Central memory CD8-positive, alpha-beta T cell (primary cell): ENCODE measurements around the gene PZP.
A peak's percentile ranks its signal among the peaks of the same experiment; 100 is the strongest.
"Not testable (repeated sequence)": the region's sequence is repeated elsewhere in the genome, so short reads cannot be mapped to it uniquely, and the experiment has no call there.

Experiments used
- ATAC-seq: fragments of 150-1000 bp; cut with Tn5 transposase; replicated peaks from 2 replicates; pipeline ENCODE4 v1.10.0; 2022; ENCODE audit warnings: mild to moderate bottlenecking, moderate FRiP score, moderate number of reproducible peaks; ENCODE audit not compliant: poor library complexity, severe bottlenecking; ENCODE audit errors: extremely low read depth
- DNase-seq, 2 donors: peaks; one replicate each; pipeline ENCODE4 v3.0.0; 2021; ENCODE audit warnings: low spot score in 2 of 2
- H3K27ac Mint-ChIP-seq: one replicate; pipeline ENCODE4 v1.8.0; 2022; ENCODE audit warnings: low read depth, mild to moderate bottlenecking, moderate library complexity, mixed read lengths
- H3K27me3 Mint-ChIP-seq: one replicate; pipeline ENCODE4 v1.8.0; 2022; ENCODE audit warnings: mixed read lengths
- H3K36me3 Mint-ChIP-seq: one replicate; pipeline ENCODE4 v1.8.0; 2022; ENCODE audit warnings: mild to moderate bottlenecking, moderate library complexity, mixed read lengths; ENCODE audit not compliant: insufficient read depth
- H3K4me1 Mint-ChIP-seq: one replicate; pipeline ENCODE4 v1.8.0; 2022; ENCODE audit warnings: mixed read lengths
- H3K4me3 Mint-ChIP-seq: one replicate; pipeline ENCODE4 v1.8.0; 2022; ENCODE audit warnings: mild to moderate bottlenecking, moderate library complexity, mixed read lengths
- H3K9me3 Mint-ChIP-seq: one replicate; pipeline ENCODE4 v1.8.0; 2022; ENCODE audit warnings: mixed read lengths

PZP gene

DNA sequence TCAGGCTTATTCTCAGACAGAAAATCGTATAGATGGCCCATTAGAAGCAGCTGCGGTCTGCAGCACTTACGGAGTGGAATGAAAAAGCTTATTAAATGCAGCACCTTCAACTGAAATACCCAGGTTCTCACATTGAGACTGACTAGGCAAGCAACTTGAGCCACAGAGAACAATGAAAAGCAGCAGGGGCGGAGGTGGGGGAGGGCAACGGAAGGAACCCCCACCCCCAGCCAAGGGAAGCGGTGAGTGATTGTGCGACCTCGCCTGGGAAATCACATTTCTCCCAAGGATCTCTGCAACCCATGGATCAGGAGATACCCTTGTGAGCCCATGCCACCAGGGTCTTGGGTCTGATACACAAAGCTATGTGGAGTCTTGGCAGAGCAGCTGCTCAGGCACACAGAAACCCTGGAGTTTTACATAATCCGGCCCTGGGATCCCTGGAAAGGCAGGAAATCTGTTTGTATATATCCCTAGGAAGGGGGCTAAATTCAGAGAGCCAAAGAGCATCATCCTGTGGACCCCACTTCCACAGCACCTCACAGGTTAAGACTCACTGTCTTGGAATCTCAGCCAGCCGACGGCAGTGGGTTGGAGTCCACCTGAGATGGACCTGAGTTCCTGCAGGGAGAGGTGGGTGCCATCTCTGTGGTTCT, 38.1 kb downstream of the PZP start:
- no peak overlapping the region for H3K4me3 Mint-ChIP-seq
- no peak for ATAC-seq
- peaks cover 18% of the 10 kb centered on the region for H3K36me3 Mint-ChIP-seq
- no peaks in the 10 kb centered on the region for H3K27me3 Mint-ChIP-seq
- peaks cover 7% of the 10 kb centered on the region for H3K9me3 Mint-ChIP-seq
- peaks cover 21% of the 10 kb centered on the region for H3K4me1 Mint-ChIP-seq
- DNase-seq, result no peak
- H3K27ac Mint-ChIP-seq, result no peak overlapping the region

DNA sequence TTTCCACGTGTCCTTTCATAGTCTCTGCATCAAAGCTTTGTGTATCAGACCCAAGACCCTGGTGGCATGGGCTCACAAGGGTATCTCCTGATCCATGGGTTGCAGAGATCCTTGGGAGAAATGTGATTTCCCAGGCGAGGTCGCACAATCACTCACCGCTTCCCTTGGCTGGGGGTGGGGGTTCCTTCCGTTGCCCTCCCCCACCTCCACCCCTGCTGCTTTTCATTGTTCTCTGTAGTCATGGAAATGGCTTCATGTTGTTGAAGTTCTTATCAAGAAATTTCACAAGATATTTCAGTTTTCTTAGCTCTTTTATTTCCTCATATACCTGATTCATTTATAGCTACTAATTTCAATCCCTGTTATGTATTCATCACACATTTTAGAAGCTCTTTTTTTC, 40.9 kb downstream of the PZP start:
- H3K4me3 Mint-ChIP-seq, DNase-seq, ATAC-seq, H3K9me3 Mint-ChIP-seq, H3K27me3 Mint-ChIP-seq, H3K27ac Mint-ChIP-seq: not testable (repeated sequence)
- Mint-ChIP-seq H3K4me1 (peaks cover 15% of the 10 kb centered on the region), H3K36me3 (peaks cover 26% of the 10 kb centered on the region)

DNA sequence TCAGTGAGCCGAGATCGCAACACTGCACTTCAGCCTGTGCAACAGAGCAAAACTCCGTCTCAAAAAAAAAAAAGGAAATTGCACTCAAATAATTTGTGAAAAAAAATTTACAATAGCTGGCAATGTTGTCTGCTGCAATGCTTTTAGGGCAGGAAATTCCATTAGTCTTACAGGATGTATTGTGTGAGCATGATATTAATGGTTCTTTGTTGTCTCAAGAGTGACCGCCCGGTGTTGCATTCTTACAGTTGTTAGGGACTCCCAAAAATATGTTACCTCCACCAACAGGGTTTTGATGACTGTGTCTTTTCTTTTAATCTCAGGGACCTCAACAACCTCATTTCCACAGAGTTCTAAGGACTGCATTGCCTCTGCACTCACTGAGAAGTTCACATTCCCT, 44.8 kb downstream of the PZP start:
- no peak for DNase-seq
- no peak overlapping the region for H3K27ac Mint-ChIP-seq
- no peak overlapping the region for H3K4me3 Mint-ChIP-seq
- no peak for ATAC-seq
- peaks cover 34% of the 10 kb centered on the region for H3K36me3 Mint-ChIP-seq
- no peaks in the 10 kb centered on the region for H3K27me3 Mint-ChIP-seq
- no peaks in the 10 kb centered on the region for H3K9me3 Mint-ChIP-seq
- H3K4me1 Mint-ChIP-seq, result peaks cover 24% of the 10 kb centered on the region

DNA sequence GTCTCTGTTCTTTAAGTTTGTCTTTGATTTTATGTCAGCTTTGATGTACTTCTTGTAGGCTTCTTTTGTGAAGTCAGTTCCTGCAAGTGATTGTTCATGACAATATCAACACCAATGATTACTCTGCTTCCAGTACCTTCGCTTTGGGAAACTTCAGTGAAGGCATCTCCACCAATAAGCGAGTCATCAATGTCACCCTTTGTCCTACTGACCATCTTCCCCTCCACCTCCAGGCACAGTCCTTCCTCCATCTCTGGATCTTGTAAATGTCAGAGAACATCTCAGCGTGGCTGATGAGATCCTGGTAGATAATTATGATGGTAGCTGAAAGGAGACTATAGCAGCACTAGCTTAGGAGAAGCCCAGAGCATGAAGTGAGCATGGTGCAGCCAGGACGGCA, 52.1 kb downstream of the PZP start:
- peaks cover 37% of the 10 kb centered on the region for H3K4me1 Mint-ChIP-seq
- peaks cover 37% of the 10 kb centered on the region for H3K36me3 Mint-ChIP-seq
- DNase-seq (no peak), ATAC-seq (no peak)
- no peaks in the 10 kb centered on the region for H3K9me3 Mint-ChIP-seq
- no peak overlapping the region for H3K4me3 Mint-ChIP-seq
- H3K27me3 Mint-ChIP-seq, result no peaks in the 10 kb centered on the region
- no peak overlapping the region for H3K27ac Mint-ChIP-seq

DNA sequence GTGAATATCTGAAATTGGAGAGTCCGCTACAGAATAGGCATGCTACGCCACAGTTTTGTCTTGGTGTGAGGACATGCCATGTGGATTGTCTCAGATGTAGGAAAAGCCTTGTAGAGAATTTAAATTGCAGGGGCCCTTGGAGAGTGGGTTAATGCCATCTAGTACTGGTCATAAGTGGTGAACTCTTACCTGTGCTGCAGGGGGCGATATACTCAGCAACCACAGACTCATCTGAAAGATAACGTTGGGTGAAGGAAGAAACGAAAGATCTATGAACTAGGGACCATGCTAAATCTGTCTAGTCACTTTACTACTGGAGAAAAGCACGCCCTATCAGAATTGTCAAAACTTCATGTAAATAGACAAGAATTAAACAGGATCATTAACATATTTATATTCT, 58.8 kb downstream of the PZP start:
- H3K27me3 Mint-ChIP-seq, result no peaks in the 10 kb centered on the region
- no peak overlapping the region for H3K27ac Mint-ChIP-seq
- H3K4me1 Mint-ChIP-seq, result peaks cover 35% of the 10 kb centered on the region
- ATAC-seq, result no peak
- peaks cover 26% of the 10 kb centered on the region for H3K36me3 Mint-ChIP-seq
- peaks cover 9% of the 10 kb centered on the region for H3K9me3 Mint-ChIP-seq
- H3K4me3 Mint-ChIP-seq, result no peak overlapping the region
- DNase-seq, result no peak

DNA sequence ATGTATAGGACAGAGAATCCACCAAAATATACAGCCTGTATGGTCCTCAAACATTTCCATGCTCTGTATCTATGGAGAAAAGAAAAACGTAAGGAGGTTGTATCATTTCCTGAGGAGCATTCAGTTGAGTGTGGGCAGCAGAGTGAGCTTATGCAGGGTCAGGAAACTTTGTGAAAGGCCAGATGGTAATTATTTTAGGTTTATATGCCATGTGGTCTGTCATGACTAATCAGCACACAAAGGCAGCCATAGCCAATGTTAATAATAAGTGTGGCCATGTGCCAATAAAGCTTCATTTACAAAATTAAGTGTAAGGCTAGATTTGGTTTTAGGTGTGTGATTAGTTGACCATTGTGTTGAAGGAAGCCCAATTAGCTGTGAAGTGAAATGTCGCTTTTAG, 59.3 kb downstream of the PZP start:
- Mint-ChIP-seq H3K36me3 (peaks cover 24% of the 10 kb centered on the region), H3K4me1 (peaks cover 39% of the 10 kb centered on the region), H3K27me3 (no peaks in the 10 kb centered on the region), H3K9me3 (peaks cover 12% of the 10 kb centered on the region), H3K27ac (no peak overlapping the region), H3K4me3 (no peak overlapping the region)
- no peak for ATAC-seq
- no peak for DNase-seq

DNA sequence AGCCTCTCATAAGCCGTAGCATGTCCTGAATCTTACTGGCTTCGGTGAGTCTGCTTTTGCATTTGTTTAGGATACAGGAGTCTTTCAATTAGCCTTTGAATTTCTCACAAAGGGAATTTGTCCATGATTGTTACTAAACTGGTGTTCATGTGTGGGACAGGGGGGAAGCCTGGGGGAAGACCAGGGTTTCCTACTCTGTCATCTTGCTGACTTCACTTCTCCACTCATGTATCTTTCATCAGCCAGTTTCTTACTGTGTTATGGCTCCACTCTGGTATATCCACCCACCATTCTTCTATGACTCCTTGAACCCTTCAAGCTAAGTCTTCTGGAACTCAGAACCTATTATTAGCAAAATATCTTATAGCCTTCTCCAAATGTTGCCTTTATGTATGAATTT, 60.7 kb downstream of the PZP start:
- Mint-ChIP-seq H3K9me3 (peaks cover 15% of the 10 kb centered on the region), H3K36me3 (peaks cover 24% of the 10 kb centered on the region), H3K27ac (no peak overlapping the region), H3K27me3 (no peaks in the 10 kb centered on the region), H3K4me3 (no peak overlapping the region), H3K4me1 (peaks cover 42% of the 10 kb centered on the region)
- DNase-seq, result no peak
- no peak for ATAC-seq

DNA sequence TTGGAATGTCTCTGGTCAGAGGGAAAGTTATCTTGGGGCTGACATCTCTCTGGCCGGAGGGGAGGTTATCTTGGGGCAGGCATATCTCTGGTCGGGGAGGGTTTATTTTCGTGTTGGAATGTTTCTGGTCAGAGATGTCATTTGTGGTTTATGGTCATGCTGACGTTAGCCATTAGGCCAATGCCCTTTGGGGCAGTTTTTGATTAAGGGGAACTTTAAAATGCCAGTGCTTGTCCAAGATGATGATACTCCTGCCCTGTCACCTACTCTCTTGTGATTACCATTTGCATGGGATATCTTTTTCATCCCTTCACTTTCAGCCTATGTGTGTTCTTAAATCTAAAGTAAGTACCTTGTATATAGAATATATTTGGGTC, 63.5 kb downstream of the PZP start:
- DNase-seq, result no peak
- Mint-ChIP-seq H3K4me1 (peaks cover 45% of the 10 kb centered on the region), H3K36me3 (peaks cover 17% of the 10 kb centered on the region), H3K4me3 (no peak overlapping the region), H3K27me3 (no peaks in the 10 kb centered on the region), H3K9me3 (peaks cover 15% of the 10 kb centered on the region), H3K27ac (no peak overlapping the region)
- ATAC-seq, result no peak

DNA sequence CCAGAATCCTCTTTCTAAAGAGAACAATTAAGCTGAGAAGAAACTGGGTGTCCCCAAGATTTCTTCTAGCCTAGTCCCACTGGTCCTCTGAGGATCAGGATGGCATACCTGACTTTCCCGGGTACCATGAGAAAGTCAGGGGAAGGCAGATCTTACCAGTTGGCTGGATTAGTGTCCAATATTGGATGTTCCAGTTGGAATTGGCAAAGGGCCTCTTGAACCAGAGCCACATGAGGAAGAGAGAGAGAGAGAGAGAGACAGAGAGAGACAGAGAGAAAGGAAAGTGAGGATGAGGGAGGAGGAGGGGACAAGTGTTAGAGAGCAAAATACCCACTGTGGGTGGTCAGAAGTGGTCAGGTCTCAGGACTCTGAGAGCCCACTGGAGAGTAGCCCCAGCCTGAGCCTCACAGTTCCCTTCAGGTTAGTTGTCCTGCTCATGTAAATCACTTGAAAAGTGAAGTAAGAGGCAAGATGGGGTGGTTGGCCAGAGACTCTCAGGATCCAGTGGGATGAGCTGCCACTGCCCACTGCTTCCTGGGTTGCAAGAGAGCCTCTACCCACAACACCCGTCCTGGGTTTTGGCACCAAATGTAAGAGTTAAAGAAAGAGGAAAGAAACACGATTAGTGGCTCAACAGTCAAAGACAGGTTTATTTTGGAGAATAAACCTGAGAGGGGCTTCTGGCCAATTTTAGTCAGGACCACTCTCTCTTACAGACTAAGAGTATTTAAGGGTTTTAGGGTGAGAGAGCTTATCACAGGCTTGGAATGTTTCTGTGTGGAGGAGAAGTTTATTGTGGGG, 64.1 kb downstream of the PZP start:
- H3K27ac Mint-ChIP-seq, result peak overlapping the region; percentile 9
- peaks cover 15% of the 10 kb centered on the region for H3K9me3 Mint-ChIP-seq
- ATAC-seq (no peak), DNase-seq (no peak)
- H3K4me1 Mint-ChIP-seq, result peaks cover 51% of the 10 kb centered on the region
- peaks cover 15% of the 10 kb centered on the region for H3K36me3 Mint-ChIP-seq
- H3K27me3 Mint-ChIP-seq, result no peaks in the 10 kb centered on the region
- no peak overlapping the region for H3K4me3 Mint-ChIP-seq

DNA sequence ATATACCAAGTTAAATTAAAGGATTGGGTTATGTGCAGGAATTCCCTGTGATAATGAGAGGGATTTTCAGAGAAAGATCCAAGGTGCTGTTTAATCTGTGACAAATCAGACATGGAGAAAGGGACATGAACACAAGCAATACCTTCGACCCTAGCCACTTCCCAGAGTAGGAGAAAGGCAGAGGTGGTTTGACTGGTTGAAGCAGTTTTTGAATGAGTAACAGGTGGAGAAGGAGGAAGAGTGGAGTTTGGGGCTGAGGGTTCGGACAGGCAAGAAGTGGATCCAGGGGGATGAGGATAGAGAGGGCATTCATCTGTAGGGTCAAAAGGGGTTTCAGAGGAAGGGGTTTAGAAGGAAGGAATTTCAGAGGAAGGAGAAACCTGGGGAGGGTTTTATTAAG, 65.1 kb downstream of the PZP start:
- DNase-seq (no peak), ATAC-seq (no peak)
- no peak overlapping the region for H3K4me3 Mint-ChIP-seq
- peak overlapping the region; percentile 4 for H3K27ac Mint-ChIP-seq
- H3K9me3 Mint-ChIP-seq, result peaks cover 15% of the 10 kb centered on the region
- peaks cover 54% of the 10 kb centered on the region for H3K4me1 Mint-ChIP-seq
- H3K36me3 Mint-ChIP-seq, result peaks cover 15% of the 10 kb centered on the region
- no peaks in the 10 kb centered on the region for H3K27me3 Mint-ChIP-seq

DNA sequence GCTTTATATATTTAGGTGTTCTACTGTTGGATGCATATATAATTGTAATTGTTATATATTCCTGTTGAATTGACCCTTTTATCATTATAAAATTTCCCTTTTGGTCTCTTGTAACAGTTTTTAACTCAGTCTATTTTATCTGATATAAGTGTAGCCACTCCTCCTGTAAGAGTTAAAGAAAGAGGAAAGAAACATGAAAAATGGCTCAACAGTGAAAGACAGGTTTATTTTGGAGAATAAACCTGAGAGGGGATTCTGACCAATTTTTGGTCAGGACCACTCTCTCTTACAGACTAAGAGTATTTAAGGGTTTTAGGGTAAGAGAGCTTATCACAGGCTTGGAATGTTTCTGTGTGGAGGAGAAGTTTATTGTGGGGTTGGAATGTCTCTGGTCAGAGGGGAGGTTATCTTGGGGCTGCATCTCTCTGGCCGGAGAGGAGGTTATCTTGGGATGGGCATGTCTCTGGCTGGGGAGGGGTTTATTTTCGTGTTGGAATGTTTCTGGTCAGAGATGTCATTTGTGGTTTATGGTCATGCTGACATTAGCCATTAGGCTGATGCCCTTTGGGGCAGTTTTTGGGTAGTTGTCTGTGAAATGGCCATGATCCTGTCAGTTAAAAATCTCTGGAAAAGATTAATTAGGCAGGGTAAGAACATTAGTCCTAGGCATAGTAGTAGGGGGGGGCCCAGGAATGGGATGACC, 68.5 kb downstream of the PZP start:
- DNase-seq, ATAC-seq, H3K27me3 Mint-ChIP-seq, H3K4me3 Mint-ChIP-seq, H3K9me3 Mint-ChIP-seq: not testable (repeated sequence)
- Mint-ChIP-seq H3K27ac (peak overlapping the region; percentile 79), H3K36me3 (peaks cover 14% of the 10 kb centered on the region), H3K4me1 (peaks cover 42% of the 10 kb centered on the region)

DNA sequence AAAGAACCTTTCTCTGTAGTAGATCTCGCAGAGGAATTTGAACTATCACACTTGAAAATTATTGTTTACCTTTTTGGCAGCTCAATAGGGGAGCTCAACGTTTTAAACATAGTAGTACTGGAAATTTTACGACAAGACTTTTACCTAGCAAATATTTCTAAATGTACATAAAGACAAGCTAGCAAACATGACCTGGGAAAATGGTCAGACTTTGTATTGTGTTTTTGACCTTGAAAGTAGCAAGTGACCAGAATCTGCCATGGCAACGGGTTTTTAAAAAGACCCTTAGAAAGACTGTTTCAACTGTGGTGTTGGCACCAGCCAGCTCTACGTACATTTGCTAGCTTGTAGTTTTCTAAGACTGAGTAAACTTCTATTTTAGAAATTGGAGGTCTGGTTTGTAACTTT, 72.3 kb downstream of the PZP start:
- H3K27me3 Mint-ChIP-seq, result no peaks in the 10 kb centered on the region
- peaks cover 39% of the 10 kb centered on the region for H3K4me1 Mint-ChIP-seq
- DNase-seq (no peak), ATAC-seq (no peak)
- no peaks in the 10 kb centered on the region for H3K9me3 Mint-ChIP-seq
- H3K36me3 Mint-ChIP-seq, result peaks cover 17% of the 10 kb centered on the region
- H3K4me3 Mint-ChIP-seq, result no peak overlapping the region
- H3K27ac Mint-ChIP-seq, result no peak overlapping the region
